Aorta (tissue), 5 donors: ENCODE data around the gene C2CD2. TPM values are rescaled to one million over a fixed set of nuclear protein-coding genes. Genes with fewer than 3 reads are reported as not detected.

Source experiments
- ATAC-seq: fragments of 200-7000 bp; cut with Tn5 transposase; one replicate; pipeline ENCODE4 v1.9.1; 2022; ENCODE audit warnings: moderate library complexity; ENCODE audit not compliant: low FRiP score
- DNase-seq, 2 donors: peaks; one replicate each; pipeline ENCODE4 v3.0.0-alpha.2; 2020
- H3K27ac ChIP-seq, 2 donors: one replicate each; pipeline ENCODE4 v1.5.1; 2013; ENCODE audit warnings: low read length in 2 of 2, mild to moderate bottlenecking in 2 of 2, moderate library complexity in 2 of 2, control low read depth in 1 of 2, inconsistent platforms in 1 of 2, low read depth in 1 of 2
- H3K27me3 ChIP-seq, 2 donors: one replicate each; pipeline ENCODE4 v1.6.1; 2013; ENCODE audit warnings: control low read depth in 1 of 2, low read length in 1 of 2, mild to moderate bottlenecking in 1 of 2, moderate library complexity in 1 of 2; ENCODE audit not compliant: insufficient read depth in 2 of 2, control insufficient read depth in 1 of 2
- H3K36me3 ChIP-seq, 2 donors: one replicate each; pipeline ENCODE4 v1.6.1; 2013; ENCODE audit warnings: control low read depth in 1 of 2, low read length in 1 of 2, mild to moderate bottlenecking in 1 of 2; ENCODE audit not compliant: insufficient read depth in 2 of 2, control insufficient read depth in 1 of 2
- H3K4me1 ChIP-seq, 2 donors: one replicate each; pipeline ENCODE4 v1.6.1; 2013; ENCODE audit warnings: low read length in 2 of 2, control low read depth in 1 of 2, mild to moderate bottlenecking in 1 of 2, moderate library complexity in 1 of 2; ENCODE audit not compliant: insufficient read depth in 2 of 2, control insufficient read depth in 1 of 2
- H3K4me3 ChIP-seq, 2 donors: one replicate each; pipeline ENCODE4 v1.5.1; 2013; ENCODE audit warnings: low read length in 2 of 2, control low read depth in 1 of 2, mild to moderate bottlenecking in 1 of 2
- H3K9me3 ChIP-seq: one replicate; pipeline ENCODE4 v1.6.1; 2013; ENCODE audit warnings: mild to moderate bottlenecking, low read length; ENCODE audit not compliant: control insufficient read depth
- WGBS, 2 donors: extraction: QIAGEN DNeasy Blood & Tissue Kit; methylation state at CpG; one replicate each; pipeline ENCODE4 v1.1.7; 2013; 5-methylcytosine and 5-hydroxymethylcytosine counted together
- intact Hi-C, 2 donors: fragments of 100-400 bp; cut with DNase I; formaldehyde crosslinking; loops; one replicate each; pipeline versions ENCODE4 v1.14.2 to v1.15.0; 2022
- polyA plus RNA-seq, 2 donors: library from polyadenylated mRNA; stranded (reverse); fragments of 200-250 nt; gene quantifications; one replicate each; pipeline ENCODE4 v1.2.3, GENCODE V29; 2013
- total RNA-seq, 2 donors: library from RNA; stranded (reverse); fragmentation: NEBNext Ultra II Directional; extraction: Animal tissue kit (Norgen Biotek cat#: 25700); gene quantifications; one replicate each; pipeline ENCODE4 v1.2.1, GENCODE V29; 2021
- donor health status: healthy with polysubstance abuse.
- donor health status: Bipolar disorder and iron deficiency.
- donor health status: DM: no; HTN: no; CAD: no.
- donor health status: DM: no; HTN: no; CAD: no.
- donor health status: DM: yes; HTN: yes; CAD: no.

C2CD2 gene
- total and polyA plus RNA-seq, 4 donors, result 25.5 to 59.8 (median 47.8) TPM

GRCh38 chr21:41979335-41979734 is 25.5 kb upstream of the C2CD2 start:
- Histone ChIP-seq H3K36me3 (no peaks in the 10 kb centered on the region), H3K9me3 (no peaks in the 10 kb centered on the region), H3K27ac (no peak overlapping the region), H3K4me3 (no peak overlapping the region), H3K27me3 (no peaks in the 10 kb centered on the region), H3K4me1 (no peaks in the 10 kb centered on the region)
- DNase-seq, result no peak
- 75 to 86% methylated on average over 4 of the region's 4 CpGs for WGBS, 2 donors
- ATAC-seq, result no peak
- intact Hi-C loops, result no loop called here

- DNase-seq (no peak), ATAC-seq (no peak)
- H3K27ac ChIP-seq, result no peak overlapping the region
- WGBS, 2 donors, result 68 to 69% methylated on average over 17 of the region's 17 CpGs
- intact Hi-C loops, result no loop called here
- no peaks in the 10 kb centered on the region for H3K4me1 ChIP-seq
- no peaks in the 10 kb centered on the region for H3K36me3 ChIP-seq
- H3K9me3 ChIP-seq, result no peaks in the 10 kb centered on the region
- H3K4me3 ChIP-seq, result no peak overlapping the region
- no peaks in the 10 kb centered on the region for H3K27me3 ChIP-seq
Measured at GRCh38 chr21:41977034-41977950, 23.5 kb upstream of the C2CD2 start.

- Histone ChIP-seq H3K27me3 (no peaks in the 10 kb centered on the region), H3K27ac (no peak overlapping the region), H3K9me3 (no peaks in the 10 kb centered on the region), H3K4me3 (no peak overlapping the region), H3K36me3 (no peaks in the 10 kb centered on the region), H3K4me1 (no peaks in the 10 kb centered on the region)
- WGBS, 2 donors, result 88 to 90% methylated on average over 8 of the region's 8 CpGs
- intact Hi-C loops, result no loop called here
- ATAC-seq (no peak), DNase-seq (no peak)
Measured at GRCh38 chr21:41976611-41977010, 22.8 kb upstream of the C2CD2 start.

DNA sequence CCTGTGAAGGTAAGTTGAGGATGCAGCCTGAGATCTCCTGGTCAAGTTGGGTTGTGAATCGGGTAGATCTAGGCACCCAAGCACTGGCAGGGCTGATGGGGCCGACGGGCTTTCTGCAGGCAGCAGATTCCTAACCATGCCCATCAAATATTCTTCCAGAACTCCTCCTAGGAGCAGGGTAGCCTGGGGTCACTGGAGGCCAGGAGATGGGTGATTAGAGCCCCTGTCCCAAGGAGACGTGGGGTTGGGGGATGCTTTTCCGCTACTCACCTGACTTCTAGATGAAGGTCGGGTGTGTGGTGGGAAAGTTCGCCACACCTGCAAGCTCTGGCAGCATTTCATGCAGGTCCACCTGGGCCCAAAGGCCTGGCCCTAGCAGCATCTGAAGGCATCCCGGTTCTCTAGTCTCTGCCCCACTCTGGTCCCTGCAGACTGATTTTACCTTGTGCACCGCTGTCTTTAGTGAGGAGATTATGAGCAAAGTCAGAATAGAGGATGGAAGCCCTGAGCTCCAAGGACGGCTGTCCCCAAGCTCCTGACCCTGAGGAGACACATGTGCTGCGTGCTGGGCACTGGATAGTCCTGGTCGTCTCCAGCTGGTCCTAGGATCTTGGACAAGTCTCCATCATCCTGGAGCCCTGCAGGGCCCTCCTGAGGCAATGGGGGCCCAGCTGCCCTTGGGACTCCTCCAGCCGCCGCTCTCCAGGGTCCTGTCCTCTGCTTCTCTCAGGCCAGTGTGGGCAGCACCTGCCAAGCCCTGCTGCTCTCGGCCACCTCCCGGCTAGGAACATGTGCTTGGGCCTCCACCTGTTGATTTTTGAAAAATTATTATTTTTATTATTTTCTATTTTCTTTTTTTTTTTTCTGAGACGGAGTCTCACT is 21.8 kb upstream of the C2CD2 start:
- Histone ChIP-seq H3K4me1 (no peaks in the 10 kb centered on the region), H3K9me3 (no peaks in the 10 kb centered on the region), H3K27me3 (no peaks in the 10 kb centered on the region), H3K36me3 (no peaks in the 10 kb centered on the region), H3K27ac (no peak overlapping the region), H3K4me3 (no peak overlapping the region)
- ATAC-seq, result no peak
- WGBS, 2 donors, result 92 to 93% methylated on average over 17 of the region's 17 CpGs
- intact Hi-C loops, result no loop called here
- no peak for DNase-seq

DNA sequence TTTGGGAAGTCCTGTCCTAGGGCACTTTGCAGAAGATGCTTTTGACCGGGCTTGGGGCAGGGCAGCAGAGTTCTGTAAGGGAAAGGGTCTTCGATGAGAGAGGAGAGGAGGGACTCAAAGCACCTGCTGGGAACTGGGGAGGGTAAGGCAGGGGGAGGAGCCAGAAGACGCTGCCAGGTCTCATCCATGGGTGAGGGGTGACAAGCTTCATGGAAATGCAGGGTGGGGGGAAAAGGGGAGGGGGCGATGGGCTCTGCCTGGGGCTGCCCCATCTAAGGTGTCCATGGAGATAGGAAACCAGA is 20.9 kb upstream of the C2CD2 start:
- Histone ChIP-seq H3K4me3 (no peak overlapping the region), H3K27me3 (no peaks in the 10 kb centered on the region), H3K4me1 (no peaks in the 10 kb centered on the region), H3K36me3 (no peaks in the 10 kb centered on the region), H3K9me3 (no peaks in the 10 kb centered on the region), H3K27ac (no peak overlapping the region)
- 86 to 94% methylated on average over 4 of the region's 4 CpGs for WGBS, 2 donors
- intact Hi-C loops, result no loop called here
- DNase-seq (no peak), ATAC-seq (no peak)

DNA sequence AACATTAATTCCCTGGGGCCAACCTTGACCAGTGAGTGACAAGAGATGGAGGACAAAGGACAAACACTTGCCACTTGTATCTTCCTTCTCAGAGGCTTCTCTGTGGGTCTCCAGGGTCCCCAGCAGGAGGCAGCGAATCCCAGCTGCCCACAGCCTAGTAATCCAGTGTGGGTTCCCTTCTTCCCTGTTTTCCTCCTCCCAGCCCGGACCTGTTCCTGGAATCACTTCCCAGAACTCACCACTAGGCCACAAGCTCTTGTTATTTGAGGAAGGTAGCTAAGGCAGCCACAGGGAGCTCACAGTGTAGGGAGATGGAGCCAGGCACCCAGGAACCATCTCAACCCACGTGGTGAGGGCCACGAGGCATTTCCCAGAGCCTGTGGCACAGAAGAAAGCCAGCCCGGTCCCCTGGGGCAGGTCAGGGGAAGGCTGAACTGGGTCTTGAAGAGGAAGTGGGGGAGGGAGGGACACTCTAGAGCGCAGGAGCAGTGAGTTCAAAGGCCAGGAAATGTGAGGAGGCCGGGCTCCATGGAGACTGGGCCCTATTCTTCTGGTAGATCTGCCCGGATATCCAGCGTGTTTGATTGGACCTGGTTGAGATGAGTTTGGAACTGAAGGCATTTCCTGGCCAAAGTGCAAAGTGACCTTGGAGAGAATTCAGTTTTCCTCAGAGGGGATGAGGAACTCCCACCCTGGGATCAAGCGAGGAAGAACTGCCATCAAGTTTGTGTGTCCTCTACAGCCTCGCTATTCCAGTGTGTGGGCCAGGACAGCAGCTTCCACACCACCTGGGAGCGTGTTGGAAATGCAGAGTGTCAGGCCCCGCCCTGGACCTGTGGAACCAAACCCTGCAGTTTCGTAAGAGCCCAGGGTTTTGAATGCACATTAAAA is 20.3 kb upstream of the C2CD2 start:
- 81 to 86% methylated on average over 14 of the region's 14 CpGs for WGBS, 2 donors
- no peaks in the 10 kb centered on the region for H3K9me3 ChIP-seq
- no peak overlapping the region for H3K4me3 ChIP-seq
- H3K36me3 ChIP-seq, result no peaks in the 10 kb centered on the region
- no peaks in the 10 kb centered on the region for H3K27me3 ChIP-seq
- no peaks in the 10 kb centered on the region for H3K4me1 ChIP-seq
- ATAC-seq (no peak), DNase-seq (no peak)
- no peak overlapping the region for H3K27ac ChIP-seq
- intact Hi-C loops, result no loop called here

- DNase-seq (no peak), ATAC-seq (no peak)
- intact Hi-C loops, result no loop called here
- 89 to 92% methylated on average over 15 of the region's 15 CpGs for WGBS, 2 donors
- Histone ChIP-seq H3K4me3 (no peak overlapping the region), H3K9me3 (no peaks in the 10 kb centered on the region), H3K4me1 (no peaks in the 10 kb centered on the region), H3K36me3 (no peaks in the 10 kb centered on the region), H3K27me3 (no peaks in the 10 kb centered on the region), H3K27ac (no peak overlapping the region)
Measured at GRCh38 chr21:41973427-41973831, 19.6 kb upstream of the C2CD2 start.

- Histone ChIP-seq H3K27ac (no peak overlapping the region), H3K4me3 (no peak overlapping the region), H3K36me3 (no peaks in the 10 kb centered on the region), H3K27me3 (no peaks in the 10 kb centered on the region), H3K9me3 (no peaks in the 10 kb centered on the region), H3K4me1 (no peaks in the 10 kb centered on the region)
- WGBS, 2 donors, result 92 to 93% methylated on average over 23 of the region's 23 CpGs
- ATAC-seq (no peak), DNase-seq (no peak)
- intact Hi-C loops, result no loop called here
Measured at GRCh38 chr21:41972511-41973205, 18.8 kb upstream of the C2CD2 start.
